Subcutaneous abdominal adipose tissue (tissue), 5 donors: ENCODE measurements around the gene NNAT.

Experiments
- H3K27ac ChIP-seq: one replicate; pipeline ENCODE4 v1.7.0; 2013; ENCODE audit warnings: low read depth, mild to moderate bottlenecking, inconsistent platforms, low read length, moderate library complexity
- H3K27me3 ChIP-seq, 5 donors: one replicate each; pipeline ENCODE4 v1.7.0; 2013; ENCODE audit warnings: low read length in 5 of 5, inconsistent platforms in 1 of 5; ENCODE audit not compliant: control insufficient read depth in 5 of 5, insufficient read depth in 4 of 5
- H3K36me3 ChIP-seq, 5 donors: one replicate each; pipeline ENCODE4 v1.7.0; 2013; ENCODE audit warnings: low read length in 5 of 5; ENCODE audit not compliant: control insufficient read depth in 5 of 5, insufficient read depth in 5 of 5
- H3K4me1 ChIP-seq, 5 donors: one replicate each; pipeline ENCODE4 v1.7.0; 2013; ENCODE audit warnings: low read length in 5 of 5, mild to moderate bottlenecking in 3 of 5, moderate library complexity in 1 of 5; ENCODE audit not compliant: control insufficient read depth in 5 of 5, insufficient read depth in 5 of 5
- H3K4me3 ChIP-seq, 5 donors: one replicate each; pipeline ENCODE4 v1.7.0; 2013; ENCODE audit warnings: low read length in 5 of 5, low read depth in 1 of 5
- H3K9ac ChIP-seq, 5 donors: one replicate each; pipeline ENCODE4 v1.7.0; 2013; ENCODE audit warnings: low read length in 5 of 5, mild to moderate bottlenecking in 4 of 5, moderate library complexity in 3 of 5
- H3K9me3 ChIP-seq, 5 donors: one replicate each; pipeline ENCODE4 v1.7.0; 2013; ENCODE audit warnings: low read length in 5 of 5; ENCODE audit not compliant: control insufficient read depth in 5 of 5
- donor health status: healthy.
- donor health status: healthy.
- donor health status: healthy.
- donor health status: healthy.
- donor health status: healthy.

The NNAT gene

GRCh38 chr20:37564388-37565133, 43.5 kb downstream of the NNAT start:
- no peak overlapping the region for H3K4me3 ChIP-seq
- H3K27me3 ChIP-seq: peaks cover 24 to 61% (median 35%) of the 10 kb centered on the region in 5 donors
- H3K36me3 ChIP-seq: no peaks in the 10 kb centered on the region
- H3K4me1 ChIP-seq: peaks cover 0 to 6% (median 3%) of the 10 kb centered on the region in 5 donors
- no peak overlapping the region for H3K9ac ChIP-seq
- no peak overlapping the region for H3K27ac ChIP-seq
- no peaks in the 10 kb centered on the region for H3K9me3 ChIP-seq

DNA sequence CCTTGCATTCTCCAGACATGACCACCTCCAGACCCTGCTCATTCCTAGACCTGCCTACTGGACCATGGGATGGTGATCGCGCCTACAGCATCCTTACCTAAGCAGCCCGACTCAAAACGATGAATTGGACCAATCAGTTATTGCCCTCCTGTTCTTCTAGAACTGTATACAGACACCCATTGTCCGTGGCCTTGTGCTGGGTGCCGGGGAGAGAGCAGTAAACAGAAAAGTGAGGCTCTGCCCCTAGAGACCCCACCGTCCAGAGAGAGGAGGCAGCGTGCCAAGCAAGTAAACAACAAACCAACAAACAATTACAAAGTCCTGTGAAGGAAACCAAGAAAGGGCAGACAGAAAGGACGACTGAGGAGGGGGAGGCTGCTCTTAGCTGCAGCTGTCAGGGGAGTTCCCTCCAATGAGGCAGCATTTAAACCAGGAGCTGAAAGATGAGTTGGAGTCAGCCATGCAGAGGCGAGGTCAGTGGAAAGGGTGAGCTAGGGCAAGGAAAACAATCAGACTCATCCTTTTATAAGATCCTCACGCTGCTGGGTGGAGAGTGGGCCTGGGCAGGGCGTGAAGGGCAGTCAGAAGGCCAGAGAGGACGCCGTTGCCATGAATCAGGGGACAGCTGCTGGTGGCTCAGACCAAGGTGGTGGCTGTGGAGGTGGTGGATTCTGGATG, 44.2 kb downstream of the NNAT start:
- no peaks in the 10 kb centered on the region for H3K9me3 ChIP-seq
- H3K36me3 ChIP-seq: no peaks in the 10 kb centered on the region
- H3K4me3 ChIP-seq: no peak overlapping the region
- peaks cover 24 to 61% (median 35%) of the 10 kb centered on the region in 5 donors for H3K27me3 ChIP-seq
- peak overlapping the region in 1 of 5 donors; percentile 6 for H3K9ac ChIP-seq
- peaks cover 0 to 6% (median 3%) of the 10 kb centered on the region in 5 donors for H3K4me1 ChIP-seq
- no peak overlapping the region for H3K27ac ChIP-seq

GRCh38 chr20:37566590-37567330, 45.7 kb downstream of the NNAT start:
- Histone ChIP-seq H3K9me3 (no peaks in the 10 kb centered on the region), H3K27ac (no peak overlapping the region), H3K36me3 (no peaks in the 10 kb centered on the region), H3K4me3 (no peak overlapping the region), H3K9ac (no peak overlapping the region), H3K4me1 (peaks cover 0 to 6% (median 3%) of the 10 kb centered on the region in 5 donors), H3K27me3 (peaks cover 21 to 62% (median 36%) of the 10 kb centered on the region in 5 donors)

DNA sequence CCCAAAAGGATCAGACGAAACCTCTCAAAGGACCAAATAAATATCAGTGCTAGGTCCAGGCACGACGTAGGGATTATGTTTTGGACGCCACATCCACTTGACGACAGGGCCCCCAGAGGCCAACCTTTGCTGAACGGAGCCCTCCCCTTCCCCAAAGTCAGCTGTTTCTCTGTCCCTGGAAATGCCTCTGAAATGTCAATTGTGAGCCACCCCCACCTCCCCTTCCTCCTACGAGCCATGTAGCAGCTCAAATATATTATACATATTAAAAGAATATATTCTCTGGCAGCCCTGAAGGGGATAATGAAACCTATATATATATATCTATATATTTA, 46.2 kb downstream of the NNAT start:
- peaks cover 18 to 61% (median 36%) of the 10 kb centered on the region in 5 donors for H3K27me3 ChIP-seq
- no peak overlapping the region for H3K4me3 ChIP-seq
- peaks cover 0 to 6% (median 3%) of the 10 kb centered on the region in 5 donors for H3K4me1 ChIP-seq
- no peak overlapping the region for H3K9ac ChIP-seq
- no peak overlapping the region for H3K27ac ChIP-seq
- H3K36me3 ChIP-seq: no peaks in the 10 kb centered on the region
- no peaks in the 10 kb centered on the region for H3K9me3 ChIP-seq

DNA sequence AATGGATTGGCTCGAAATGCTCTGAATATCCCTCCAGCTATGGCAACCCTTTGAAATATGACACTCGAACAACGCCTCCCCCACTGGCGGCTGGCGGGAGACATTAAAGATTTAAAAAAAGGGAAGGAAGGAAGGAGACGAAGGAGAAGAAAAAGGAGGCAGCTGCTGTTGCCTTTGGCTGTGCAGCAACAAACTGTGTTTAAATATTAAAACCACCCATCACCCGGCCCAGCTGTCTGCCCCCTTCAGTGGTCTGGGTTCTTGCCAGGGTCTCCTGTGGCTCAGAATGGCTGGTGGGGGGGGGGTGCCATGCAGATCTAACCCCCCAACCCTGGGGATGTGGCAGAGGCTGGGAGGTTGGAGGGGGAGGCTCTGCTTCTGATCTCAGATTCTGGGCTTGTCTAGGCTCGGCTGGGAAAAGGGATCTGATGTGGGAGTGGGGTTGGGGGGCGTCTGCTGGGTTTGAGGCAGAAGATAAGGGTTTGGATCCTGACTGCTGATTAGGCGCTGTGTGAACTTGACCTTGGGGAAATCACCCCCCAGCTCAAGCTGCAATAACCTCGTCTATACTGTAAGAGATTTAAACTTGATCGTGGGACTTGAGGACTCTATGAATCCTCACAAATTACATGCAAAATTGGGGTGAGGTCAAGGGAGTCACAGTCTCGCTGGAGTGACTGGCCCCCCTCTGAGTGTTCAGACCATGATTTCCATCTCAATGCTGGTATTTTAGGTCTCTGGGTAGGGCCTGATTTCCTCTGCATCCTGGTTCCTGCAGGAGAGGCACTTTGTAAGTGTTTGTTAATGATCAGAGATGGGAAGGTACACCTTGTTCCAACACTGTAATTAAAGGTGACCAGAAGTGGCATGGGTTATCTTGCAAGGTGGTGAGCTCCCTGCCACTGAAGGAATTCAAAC, 46.9 kb downstream of the NNAT start:
- H3K9me3 ChIP-seq: no peaks in the 10 kb centered on the region
- no peaks in the 10 kb centered on the region for H3K36me3 ChIP-seq
- H3K27me3 ChIP-seq: peaks cover 18 to 60% (median 31%) of the 10 kb centered on the region in 5 donors
- H3K4me3 ChIP-seq: no peak overlapping the region
- no peak overlapping the region for H3K27ac ChIP-seq
- peaks cover 0 to 6% (median 3%) of the 10 kb centered on the region in 5 donors for H3K4me1 ChIP-seq
- no peak overlapping the region for H3K9ac ChIP-seq

- no peak overlapping the region for H3K4me3 ChIP-seq
- H3K36me3 ChIP-seq: no peaks in the 10 kb centered on the region
- no peak overlapping the region for H3K9ac ChIP-seq
- H3K9me3 ChIP-seq: no peaks in the 10 kb centered on the region
- no peaks in the 10 kb centered on the region for H3K4me1 ChIP-seq
- H3K27ac ChIP-seq: no peak overlapping the region
- H3K27me3 ChIP-seq: peaks cover 15 to 39% (median 20%) of the 10 kb centered on the region in 5 donors
Measured at GRCh38 chr20:37570419-37570818, 49.4 kb downstream of the NNAT start.

DNA sequence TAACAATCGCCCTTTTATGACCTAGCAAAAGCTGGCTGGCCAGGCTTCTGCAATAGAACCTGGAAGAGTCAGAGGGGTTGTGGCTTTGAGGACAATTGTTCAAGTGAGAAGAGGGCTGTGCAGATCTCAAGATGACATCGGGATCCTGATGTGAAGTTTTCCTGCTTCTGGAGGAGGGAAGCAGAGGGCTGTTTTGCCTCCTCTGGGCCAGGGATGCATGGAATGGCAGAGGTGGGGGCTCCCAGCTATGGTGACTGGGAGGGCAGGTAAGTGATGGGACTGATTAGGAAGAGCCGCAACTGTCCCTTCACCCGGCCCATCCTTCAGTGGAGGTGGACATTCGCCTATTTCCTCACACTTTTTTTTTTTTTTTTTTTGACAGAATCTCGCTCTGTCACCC, 50.0 kb downstream of the NNAT start:
- peaks cover 13 to 36% (median 19%) of the 10 kb centered on the region in 5 donors for H3K27me3 ChIP-seq

More for the DNA sequence above, 50.0 kb downstream of the NNAT start:
- no peaks in the 10 kb centered on the region for H3K4me1 ChIP-seq
- no peak overlapping the region for H3K9ac ChIP-seq
- no peak overlapping the region for H3K27ac ChIP-seq
- no peaks in the 10 kb centered on the region for H3K9me3 ChIP-seq
- no peak overlapping the region for H3K4me3 ChIP-seq
- H3K36me3 ChIP-seq: no peaks in the 10 kb centered on the region
